Measurements from ENCODE around the gene RAD1.

Gene RAD1

GRCh38 chr5:34866989-34867471 lies 48.3 kb downstream of the RAD1 start:
- DNase-seq (ENCODE audit: low spot score), result no peak
- TF ChIP-seq CTCF (IDR thresholded peaks at IDR 0.05; ENCODE audit: extremely low read depth, missing control alignments), result no peak

- no peak for TF ChIP-seq CTCF (IDR thresholded peaks at IDR 0.05; ENCODE audit: extremely low read depth, missing control alignments)
- no peak for DNase-seq (ENCODE audit: low spot score)
Observed at GRCh38 chr5:34865091-34865490, 50.2 kb downstream of the RAD1 start.

- DNase-seq (ENCODE audit: low spot score), result no peak
- no peak for TF ChIP-seq CTCF (IDR thresholded peaks at IDR 0.05; ENCODE audit: extremely low read depth, missing control alignments)
Observed at GRCh38 chr5:34863946-34864345, 51.4 kb downstream of the RAD1 start.

- TF ChIP-seq CTCF (IDR thresholded peaks at IDR 0.05; ENCODE audit: extremely low read depth, missing control alignments), result no peak
- no peak for DNase-seq (ENCODE audit: low spot score)
Observed at GRCh38 chr5:34859253-34859652, 56.1 kb downstream of the RAD1 start.

GRCh38 chr5:34858790-34859189 lies 56.5 kb downstream of the RAD1 start:
- no peak for DNase-seq (ENCODE audit: low spot score)
- TF ChIP-seq CTCF (IDR thresholded peaks at IDR 0.05; ENCODE audit: extremely low read depth, missing control alignments), result no peak

- DNase-seq (ENCODE audit: low spot score), result no peak
- TF ChIP-seq CTCF (IDR thresholded peaks at IDR 0.05; ENCODE audit: extremely low read depth, missing control alignments), result no peak
Observed at GRCh38 chr5:34857894-34858293, 57.4 kb downstream of the RAD1 start.

GRCh38 chr5:34857161-34857560 lies 58.1 kb downstream of the RAD1 start:
- TF ChIP-seq CTCF (IDR thresholded peaks at IDR 0.05; ENCODE audit: extremely low read depth, missing control alignments), result no peak
- no peak for DNase-seq (ENCODE audit: low spot score)
